Measurements from ENCODE around the gene ZNF337.
"Not testable (repeated sequence)": the region's sequence is repeated elsewhere in the genome, so short reads cannot be mapped to it uniquely, and the experiment has no call there.

DNA sequence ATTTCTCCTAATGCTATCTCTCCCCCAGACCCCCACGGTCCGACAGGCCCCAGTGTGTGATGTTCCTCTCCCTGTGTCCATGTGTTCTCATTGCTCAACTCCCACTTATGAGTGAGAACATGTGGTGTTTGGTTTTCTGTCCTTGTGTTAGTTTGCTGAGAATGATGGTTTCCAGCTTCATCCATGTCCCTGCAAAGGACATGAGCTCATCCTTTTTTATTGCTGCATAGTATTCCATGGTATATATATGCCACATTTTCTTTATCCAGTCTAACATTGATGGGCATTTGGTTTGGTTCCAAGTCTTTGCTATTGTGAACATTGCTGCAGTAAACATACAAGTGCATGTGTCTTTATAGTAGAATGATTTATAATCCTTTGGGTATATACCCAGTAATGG lies 4.2 kb upstream of the ZNF337 start:
- TF ChIP-seq, protein P1, sequence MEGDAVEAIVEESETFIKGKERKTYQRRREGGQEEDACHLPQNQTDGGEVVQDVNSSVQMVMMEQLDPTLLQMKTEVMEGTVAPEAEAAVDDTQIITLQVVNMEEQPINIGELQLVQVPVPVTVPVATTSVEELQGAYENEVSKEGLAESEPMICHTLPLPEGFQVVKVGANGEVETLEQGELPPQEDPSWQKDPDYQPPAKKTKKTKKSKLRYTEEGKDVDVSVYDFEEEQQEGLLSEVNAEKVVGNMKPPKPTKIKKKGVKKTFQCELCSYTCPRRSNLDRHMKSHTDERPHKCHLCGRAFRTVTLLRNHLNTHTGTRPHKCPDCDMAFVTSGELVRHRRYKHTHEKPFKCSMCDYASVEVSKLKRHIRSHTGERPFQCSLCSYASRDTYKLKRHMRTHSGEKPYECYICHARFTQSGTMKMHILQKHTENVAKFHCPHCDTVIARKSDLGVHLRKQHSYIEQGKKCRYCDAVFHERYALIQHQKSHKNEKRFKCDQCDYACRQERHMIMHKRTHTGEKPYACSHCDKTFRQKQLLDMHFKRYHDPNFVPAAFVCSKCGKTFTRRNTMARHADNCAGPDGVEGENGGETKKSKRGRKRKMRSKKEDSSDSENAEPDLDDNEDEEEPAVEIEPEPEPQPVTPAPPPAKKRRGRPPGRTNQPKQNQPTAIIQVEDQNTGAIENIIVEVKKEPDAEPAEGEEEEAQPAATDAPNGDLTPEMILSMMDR (IDR thresholded peaks at IDR 0.05; ENCODE audit: low read depth, low read length, missing input control) = not testable (repeated sequence)
- TF ChIP-seq, protein P2, sequence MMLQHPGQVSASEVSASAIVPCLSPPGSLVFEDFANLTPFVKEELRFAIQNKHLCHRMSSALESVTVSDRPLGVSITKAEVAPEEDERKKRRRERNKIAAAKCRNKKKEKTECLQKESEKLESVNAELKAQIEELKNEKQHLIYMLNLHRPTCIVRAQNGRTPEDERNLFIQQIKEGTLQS (IDR thresholded peaks at IDR 0.05) = not testable (repeated sequence)
- not testable (repeated sequence) for TF ChIP-seq GABPA (IDR thresholded peaks at IDR 0.05 in 1 of 2, conservative IDR thresholded peaks at IDR 0.05 in 1 of 2); YY1 (IDR thresholded peaks at IDR 0.05); RAD21 (IDR thresholded peaks at IDR 0.05); ZBTB33 (IDR thresholded peaks at IDR 0.05); MAX (IDR thresholded peaks at IDR 0.05); TAF1 (conservative IDR thresholded peaks at IDR 0.05)
